ENCODE results near the gene KRTAP5-2.
"Not testable (repeated sequence)": the region's sequence is repeated elsewhere in the genome, so short reads cannot be mapped to it uniquely, and the experiment has no call there.

Gene KRTAP5-2

GRCh38 chr11:1625541-1625940, 27.4 kb upstream of the KRTAP5-2 start:
- no peak for DNase-seq

GRCh38 chr11:1624621-1625020, 26.5 kb upstream of the KRTAP5-2 start:
- DNase-seq = no peak

GRCh38 chr11:1623716-1624115, 25.6 kb upstream of the KRTAP5-2 start:
- DNase-seq = no peak

GRCh38 chr11:1622086-1622485, 24.0 kb upstream of the KRTAP5-2 start, which contains the start of gene KRTAP5-4:
Gene KRTAP5-4 (minus strand): TSS chr11:1622138. CDS start chr11:1622093, 45 bp downstream.
- DNase-seq = no peak

GRCh38 chr11:1619449-1619848, 21.4 kb upstream of the KRTAP5-2 start:
- no peak for DNase-seq

- DNase-seq = peak; percentile 16
These were observed 20.1 kb upstream of the KRTAP5-2 start for GRCh38 chr11:1618231-1618630.

- DNase-seq = no peak
These were observed 10.3 kb upstream of the KRTAP5-2 start, which contains the start of gene KRTAP5-3 for GRCh38 chr11:1608363-1608762. Gene KRTAP5-3 (minus strand): TSS chr11:1608463. CDS start chr11:1608385, 78 bp downstream.

- not testable (repeated sequence) for DNase-seq
These were observed 9.8 kb upstream of the KRTAP5-2 start for GRCh38 chr11:1607901-1608300.

- DNase-seq = not testable (repeated sequence)
These were observed 9.2 kb upstream of the KRTAP5-2 start for GRCh38 chr11:1607156-1607845.

GRCh38 chr11:1605923-1606322, 7.8 kb upstream of the KRTAP5-2 start:
- DNase-seq = not testable (repeated sequence)

GRCh38 chr11:1604711-1605110, 6.6 kb upstream of the KRTAP5-2 start:
- DNase-seq = no peak

- DNase-seq = no peak
These were observed 6.1 kb upstream of the KRTAP5-2 start for GRCh38 chr11:1604181-1604580.

- no peak for DNase-seq
These were observed 5.5 kb upstream of the KRTAP5-2 start for GRCh38 chr11:1603629-1604028.

- not testable (repeated sequence) for DNase-seq
These were observed 3.6 kb upstream of the KRTAP5-2 start for GRCh38 chr11:1601663-1602062.

- DNase-seq = no peak
These were observed 2.5 kb upstream of the KRTAP5-2 start for GRCh38 chr11:1600626-1601025.

- no peak for DNase-seq
These were observed 722 bp upstream of the KRTAP5-2 start for GRCh38 chr11:1598816-1599215.

- DNase-seq = not testable (repeated sequence)
These were observed 312 bp upstream of the KRTAP5-2 start for GRCh38 chr11:1598406-1598805.

GRCh38 chr11:1597331-1597993, 632 bp downstream of the KRTAP5-2 start:
- DNase-seq = no peak

- not testable (repeated sequence) for DNase-seq
These were observed 1.4 kb downstream of the KRTAP5-2 start for GRCh38 chr11:1596576-1597121.

GRCh38 chr11:1595994-1596575, 2.0 kb downstream of the KRTAP5-2 start:
- not testable (repeated sequence) for DNase-seq

- DNase-seq = no peak
These were observed 5.5 kb downstream of the KRTAP5-2 start for GRCh38 chr11:1592628-1593027.

GRCh38 chr11:1589996-1590395, 8.1 kb downstream of the KRTAP5-2 start:
- no peak for DNase-seq

- DNase-seq = not testable (repeated sequence)
These were observed 8.7 kb downstream of the KRTAP5-2 start for GRCh38 chr11:1589191-1589963.

Measured in fibroblast of upper back skin (primary cell).